HG03103 (cell line): Measurements from ENCODE around the gene UBL7.

Source experiments
- ATAC-seq: cut with Tn5 transposase; IDR thresholded peaks from one replicate; pipeline ENCODE4 v1.9.1; 2021; ENCODE audit warnings: low read depth; ENCODE audit not compliant: unreplicated experiment

The UBL7 gene

DNA sequence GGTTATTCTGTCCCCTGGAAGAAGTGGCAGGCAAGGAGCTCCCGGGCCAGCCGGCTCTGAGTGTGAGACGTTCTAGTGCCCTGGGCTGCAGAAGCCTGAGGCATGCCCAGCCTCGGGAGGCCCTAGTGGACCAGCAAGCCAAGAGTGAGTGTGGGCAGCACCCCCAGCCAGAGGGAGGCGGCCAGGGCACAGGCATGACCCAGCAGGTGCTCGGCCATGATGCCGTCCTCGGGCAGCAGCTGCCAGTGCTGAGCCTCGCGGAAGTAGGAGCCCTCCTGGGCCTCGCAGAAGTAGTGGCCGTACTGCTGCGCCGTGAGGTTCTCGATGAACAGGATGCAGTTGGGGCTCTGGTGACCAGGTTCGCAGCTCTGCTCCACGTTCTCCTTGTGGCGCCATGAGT, 50.5 kb downstream of the UBL7 start:
- ATAC-seq: no peak

DNA sequence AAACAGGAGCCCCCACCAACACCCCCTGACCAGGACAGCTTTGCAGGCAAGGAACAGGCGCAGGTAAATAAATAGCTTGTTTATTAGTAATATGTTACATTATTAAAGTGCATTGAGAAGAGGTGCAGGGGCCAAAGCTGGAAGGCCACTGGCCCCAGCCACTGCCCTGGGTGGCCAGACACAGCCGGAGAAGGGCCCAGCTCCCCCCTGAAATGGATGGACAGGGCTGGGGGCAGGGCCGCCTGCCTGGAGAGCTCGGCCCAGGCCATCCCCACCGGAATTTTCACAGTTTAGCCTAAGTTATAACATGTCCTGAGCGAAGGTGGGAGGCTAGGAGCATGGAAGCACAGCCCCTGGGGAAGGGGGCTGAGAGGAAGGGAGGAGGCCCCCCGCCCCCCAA, 51.7 kb downstream of the UBL7 start:
- no peak for ATAC-seq

GRCh38 chr15:74408815-74409214, 52.1 kb downstream of the UBL7 start:
- ATAC-seq: no peak

- no peak for ATAC-seq
Measured at GRCh38 chr15:74408385-74408784, 52.6 kb downstream of the UBL7 start.

DNA sequence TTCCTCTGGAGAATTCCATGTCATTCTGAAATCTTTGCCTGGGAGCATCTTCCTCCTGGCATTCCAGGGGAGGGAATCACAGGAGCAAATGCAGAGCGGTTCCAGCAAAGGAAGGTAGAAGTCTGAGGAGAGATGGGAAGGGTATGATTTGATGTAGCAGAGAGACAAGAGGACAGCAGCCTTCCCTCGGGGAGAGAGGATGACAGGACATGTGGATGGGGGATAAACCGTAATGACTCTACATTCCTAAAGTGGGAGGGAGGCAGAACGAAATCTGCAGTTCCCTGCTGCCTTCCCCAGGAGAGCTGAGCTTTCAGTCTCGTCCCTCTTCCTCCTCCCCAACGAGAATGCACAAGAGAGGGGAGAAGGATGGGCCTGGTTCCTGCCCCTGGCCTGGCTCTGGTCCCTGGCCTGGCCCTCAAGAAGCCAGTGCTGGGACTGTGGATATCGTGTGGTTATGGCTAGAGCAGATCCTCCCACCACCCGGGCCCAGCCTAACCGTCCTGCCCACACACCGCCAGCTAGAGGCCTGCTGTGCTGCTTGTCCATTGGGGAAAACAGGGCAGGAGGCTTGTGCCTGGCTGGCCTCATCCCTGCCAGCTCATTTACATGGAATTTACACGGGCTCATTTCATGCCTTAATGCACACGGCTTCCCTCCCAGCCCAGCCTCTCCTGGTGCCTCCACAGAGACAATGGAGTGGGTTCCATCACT, 53.8 kb downstream of the UBL7 start:
- ATAC-seq: no peak

DNA sequence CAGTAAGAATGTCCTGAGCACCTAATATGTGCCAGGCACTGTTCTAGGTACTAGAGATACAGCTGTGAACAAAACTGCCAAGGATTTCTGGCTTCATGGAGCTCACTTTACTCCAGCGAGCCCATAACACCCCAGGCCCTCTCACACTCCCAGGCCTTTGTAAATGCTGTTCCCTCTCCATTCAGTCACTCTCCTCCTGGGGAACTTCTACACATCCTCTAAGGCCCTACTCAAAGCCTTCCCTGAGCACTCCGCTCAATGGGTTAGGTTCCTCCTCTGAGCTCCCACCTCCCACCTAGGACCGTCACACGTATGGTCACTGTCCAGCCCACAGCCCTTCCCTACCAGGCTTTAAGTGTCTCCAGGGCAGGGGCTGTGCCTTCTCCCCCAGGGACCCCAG, 54.4 kb downstream of the UBL7 start:
- no peak for ATAC-seq

GRCh38 chr15:74405823-74406222, 55.1 kb downstream of the UBL7 start:
- no peak for ATAC-seq

DNA sequence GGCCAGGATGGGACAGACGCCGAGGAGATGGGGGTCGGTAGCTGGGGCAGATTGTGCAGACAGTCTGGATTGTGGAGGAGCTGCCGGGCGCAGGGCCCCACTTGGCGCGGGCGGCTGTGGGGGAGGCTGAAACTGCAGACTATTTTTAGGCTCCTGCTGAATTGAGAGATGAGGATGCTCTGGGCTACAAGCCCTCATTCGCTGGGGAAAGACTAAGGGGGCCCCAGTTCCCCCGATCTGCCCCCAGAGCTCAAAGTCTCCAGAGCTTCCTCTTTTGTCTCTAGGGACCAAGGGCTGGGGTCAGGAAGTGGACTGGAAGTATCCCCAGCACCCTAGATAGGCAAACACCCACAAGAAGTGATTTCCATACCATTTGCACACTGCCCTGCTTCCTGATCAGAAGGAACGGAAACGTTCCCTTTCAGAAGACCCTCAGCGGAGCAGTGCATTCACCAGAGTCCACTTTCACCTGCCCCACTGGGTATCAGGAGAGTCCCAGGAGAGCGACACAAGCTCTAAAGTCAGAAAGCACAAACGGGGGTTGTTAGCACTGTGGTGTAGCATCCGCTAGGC, 56.9 kb downstream of the UBL7 start:
- peak; percentile 27 for ATAC-seq

DNA sequence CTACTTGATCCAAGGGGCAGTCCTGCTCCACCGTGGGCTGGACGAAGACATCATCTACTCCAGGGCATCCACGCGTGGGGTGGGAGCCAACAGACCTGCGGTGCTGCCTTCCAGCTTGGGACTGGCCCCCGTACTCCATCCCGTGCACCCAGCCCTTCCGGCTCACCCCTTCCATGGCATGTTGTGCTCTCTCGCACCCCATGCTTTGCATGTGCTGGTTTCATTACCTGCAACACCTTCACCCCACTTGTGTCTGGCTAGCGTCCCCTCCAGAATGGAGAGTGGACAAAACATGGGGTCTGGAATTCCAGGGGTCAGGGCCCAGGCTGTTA, 57.4 kb downstream of the UBL7 start:
- no peak for ATAC-seq

GRCh38 chr15:74402873-74403587, 57.9 kb downstream of the UBL7 start:
- ATAC-seq: no peak

GRCh38 chr15:74402337-74402841, 58.6 kb downstream of the UBL7 start:
- ATAC-seq: no peak

- ATAC-seq: no peak
Measured at GRCh38 chr15:74400915-74401757, 59.8 kb downstream of the UBL7 start.

DNA sequence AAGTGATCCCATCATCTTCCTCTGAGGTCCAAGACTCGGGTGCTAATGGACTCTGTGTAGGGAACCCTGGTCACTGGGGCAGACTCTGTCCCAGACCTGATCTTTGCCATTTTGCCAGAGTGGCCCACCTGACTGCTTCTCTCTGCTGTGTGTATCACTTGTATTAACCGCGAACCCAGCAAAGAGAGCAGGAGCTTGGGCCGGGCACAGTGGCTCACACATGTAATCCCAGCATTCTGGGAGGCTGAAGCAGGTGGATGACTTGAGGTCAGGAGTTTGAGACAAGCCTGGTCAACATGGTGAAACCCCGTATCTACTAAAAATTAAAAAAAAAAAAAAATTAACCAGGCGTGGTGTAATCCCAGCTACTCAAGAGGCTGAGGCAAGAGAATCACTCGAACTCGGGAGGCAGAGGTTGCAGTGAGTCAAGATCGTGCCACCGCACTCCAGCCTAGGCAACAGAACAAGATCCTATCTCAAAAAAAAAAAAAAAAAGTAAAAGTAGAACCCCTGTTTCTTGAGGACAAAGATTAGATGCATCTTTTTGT, 60.6 kb downstream of the UBL7 start:
- ATAC-seq: no peak

DNA sequence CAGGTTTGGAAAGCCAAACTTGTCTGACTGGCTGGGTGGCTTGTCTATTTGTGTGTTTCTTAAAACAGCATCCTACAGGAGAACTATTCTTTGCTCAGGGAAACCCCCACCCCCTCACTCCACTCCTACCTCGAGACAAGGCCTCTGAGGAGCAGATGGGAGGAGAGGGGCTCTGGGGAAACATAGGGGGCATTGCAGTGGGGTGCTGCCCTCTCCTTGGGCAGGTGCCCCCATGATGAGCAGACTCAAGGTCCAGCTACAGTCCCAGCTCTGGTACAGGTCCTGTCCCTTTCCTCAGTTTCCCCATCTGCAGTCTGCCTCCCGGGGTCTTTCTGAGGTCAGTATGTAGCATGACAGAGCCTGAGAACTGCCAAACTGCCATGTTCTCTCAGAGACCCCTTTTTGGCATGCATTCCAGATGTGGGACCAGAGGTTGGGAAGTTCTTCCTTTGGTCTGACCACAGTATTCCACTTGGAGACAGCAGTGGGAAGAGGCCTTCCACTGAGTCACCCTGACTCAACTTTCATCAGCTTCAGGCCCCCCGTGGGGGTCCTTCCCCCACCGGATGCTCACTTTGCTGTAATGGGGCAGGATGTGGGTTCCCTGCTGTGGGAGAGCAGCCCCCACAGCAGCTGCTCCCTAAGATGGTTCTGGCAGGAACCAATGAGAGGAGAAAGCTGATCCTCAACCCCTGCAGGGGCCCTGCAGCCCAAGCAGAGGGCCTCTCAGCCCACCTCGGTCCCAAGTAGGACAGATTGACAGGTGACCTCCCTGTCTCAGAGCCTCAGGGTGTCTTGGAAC, 61.2 kb downstream of the UBL7 start:
- ATAC-seq: no peak

GRCh38 chr15:74399100-74399499, 61.9 kb downstream of the UBL7 start:
- no peak for ATAC-seq

- ATAC-seq: no peak
Measured at GRCh38 chr15:74398183-74398582, 62.8 kb downstream of the UBL7 start.

GRCh38 chr15:74397239-74398068, 63.5 kb downstream of the UBL7 start:
- no peak for ATAC-seq

- no peak for ATAC-seq
Measured at GRCh38 chr15:74396445-74397238, 64.3 kb downstream of the UBL7 start.
